ENCODE data around the gene ROBO3. TPM values are rescaled to one million over a fixed set of nuclear protein-coding genes. Genes with fewer than 3 reads are reported as not detected.
A peak's percentile ranks its signal among the peaks of the same experiment; 100 is the strongest.

ROBO3 gene
- total RNA-seq, 1 experiment from 2014 or later: 26.1 TPM

DNA sequence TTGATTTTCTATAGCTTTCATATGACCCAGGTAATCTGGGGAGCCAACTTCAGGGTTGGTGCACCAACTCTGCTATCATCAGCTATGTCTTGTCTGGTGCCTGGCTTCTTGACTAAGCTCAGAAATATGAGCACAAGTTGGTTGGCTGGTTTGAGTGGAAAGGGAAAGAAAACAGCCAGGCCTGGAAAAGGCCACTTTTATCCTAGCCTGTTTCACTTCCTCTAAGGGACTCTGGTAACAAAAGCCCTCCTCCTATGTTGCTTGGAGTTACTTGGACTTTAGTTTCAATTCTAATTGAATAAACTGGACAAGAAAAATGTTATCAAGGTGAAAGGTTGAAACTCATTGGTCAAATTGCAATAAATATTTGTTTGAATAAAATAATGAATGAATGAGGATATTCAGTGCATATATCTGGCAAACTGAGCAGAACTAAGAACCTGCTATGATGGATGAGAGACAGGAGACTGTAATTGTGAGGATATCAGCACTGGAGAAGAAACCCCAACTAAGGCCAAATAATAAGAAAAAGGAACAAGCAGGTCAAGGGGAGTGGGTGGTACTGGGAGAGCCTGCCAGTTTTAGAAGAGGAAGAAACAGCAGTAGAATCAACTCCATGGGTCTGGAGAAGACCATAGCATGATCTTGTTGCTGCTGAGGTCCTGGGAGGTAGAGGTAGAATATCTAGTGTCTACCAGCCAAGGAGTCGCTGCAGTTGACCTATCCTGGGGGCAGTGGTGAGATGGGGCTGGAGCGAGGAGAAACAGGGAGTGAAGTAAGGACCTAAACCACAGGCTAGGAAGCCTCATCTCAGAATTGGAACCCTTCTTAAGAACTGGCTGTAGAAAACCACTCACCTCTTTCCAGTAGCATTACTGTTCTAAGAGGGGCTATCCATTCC is 24.2 kb downstream of the ROBO3 start:
- H3K27me3 ChIP-seq (ENCODE audit: control insufficient read depth, insufficient read depth, low read length): peaks cover 8% of the 10 kb centered on the region; the same call in 1 of the 2 replicates
- no peak overlapping the region for H3K4me3 ChIP-seq (ENCODE audit: insufficient read depth, low read depth, low read length)
- H3K36me3 ChIP-seq (replicated peaks; ENCODE audit: control insufficient read depth, insufficient read depth, low read length): no peaks in the 10 kb centered on the region
- DNase-seq: peak; percentile 7

DNA sequence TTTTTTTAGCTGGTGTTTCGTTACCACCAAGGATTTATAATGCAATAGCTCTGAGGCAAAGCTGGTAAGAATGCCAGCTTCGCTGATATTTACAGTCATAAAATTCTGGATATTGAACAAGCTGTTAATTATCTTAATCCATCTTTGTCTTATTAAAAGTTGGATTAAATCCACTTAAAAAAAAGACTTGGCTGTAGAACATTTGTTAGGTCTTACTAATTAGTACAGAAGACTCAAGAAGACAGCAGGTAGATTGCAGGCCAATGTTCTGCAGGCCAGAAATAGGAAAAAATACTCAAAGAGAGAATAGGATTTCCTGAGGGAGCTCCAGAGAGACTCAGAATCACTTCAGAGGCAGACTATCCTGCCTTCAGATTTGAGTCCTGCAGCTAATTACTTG is 24.9 kb downstream of the ROBO3 start:
- peaks cover 6% of the 10 kb centered on the region; the same call in 1 of the 2 replicates for H3K27me3 ChIP-seq (ENCODE audit: control insufficient read depth, insufficient read depth, low read length)
- H3K36me3 ChIP-seq (replicated peaks; ENCODE audit: control insufficient read depth, insufficient read depth, low read length): no peaks in the 10 kb centered on the region
- no peak overlapping the region for H3K4me3 ChIP-seq (ENCODE audit: insufficient read depth, low read depth, low read length)
- no peak for DNase-seq

DNA sequence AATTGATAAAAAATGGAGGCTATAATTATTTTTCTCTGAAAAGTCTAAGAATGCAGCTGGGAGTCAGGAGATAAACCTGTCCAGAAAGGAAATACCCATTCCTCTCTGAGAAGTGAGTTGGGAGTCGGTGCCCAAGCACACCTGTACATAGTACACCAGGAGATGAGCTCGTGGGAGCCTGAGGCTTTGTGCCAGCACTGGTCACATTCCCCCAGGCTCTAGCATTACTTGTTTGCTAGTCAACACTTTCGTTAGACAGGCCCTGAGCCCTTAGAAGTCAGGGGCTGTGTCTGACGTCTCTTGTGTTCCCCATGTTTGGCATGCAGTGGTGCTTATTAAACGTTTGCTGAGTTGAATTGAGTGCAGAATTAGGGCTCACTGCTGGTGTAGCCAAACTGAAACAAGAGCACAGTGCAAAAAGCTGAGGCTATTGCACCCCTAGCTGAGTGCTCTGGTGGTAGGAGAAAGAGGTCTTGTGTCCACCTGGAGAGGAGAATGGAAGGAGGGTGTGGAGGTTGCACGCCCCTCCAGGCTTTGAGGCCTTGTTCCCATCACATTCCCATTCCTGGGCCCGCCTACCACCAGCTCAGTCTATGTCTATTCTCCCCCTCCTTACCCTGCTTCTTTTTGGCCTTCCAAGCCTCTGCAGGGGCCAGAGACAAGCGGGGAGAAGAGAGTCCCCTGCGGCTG is 25.6 kb downstream of the ROBO3 start:
- Histone ChIP-seq H3K27me3 (ENCODE audit: control insufficient read depth, insufficient read depth, low read length) (peaks cover 6% of the 10 kb centered on the region; the same call in 1 of the 2 replicates), H3K36me3 (replicated peaks; ENCODE audit: control insufficient read depth, insufficient read depth, low read length) (no peaks in the 10 kb centered on the region), H3K4me3 (ENCODE audit: insufficient read depth, low read depth, low read length) (no peak overlapping the region)
- peak; percentile 8 for DNase-seq

DNA sequence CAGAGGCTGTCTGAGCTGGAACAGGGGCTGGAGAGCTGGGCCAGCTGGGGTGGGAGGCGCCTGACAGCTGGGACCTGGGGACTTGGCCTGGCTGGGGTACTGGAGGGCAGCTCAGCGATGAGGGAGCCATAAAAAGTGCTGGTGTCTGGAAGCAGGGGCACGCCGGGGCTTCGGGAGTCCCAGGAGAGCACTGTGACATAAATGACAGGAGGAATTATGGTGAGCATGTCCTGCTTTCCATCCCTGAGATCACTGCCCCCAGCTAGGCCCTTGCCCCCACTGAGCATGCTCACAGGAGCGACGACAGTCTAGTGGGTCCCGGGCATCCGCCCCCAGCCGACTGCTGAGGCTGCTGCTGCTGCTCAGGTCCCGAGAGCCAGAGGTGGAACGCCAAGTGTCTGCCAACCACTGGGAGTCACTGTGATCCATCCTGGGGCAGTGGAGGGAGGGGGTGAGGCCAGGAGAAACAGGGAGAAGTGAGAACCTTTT is 26.2 kb downstream of the ROBO3 start:
- no peak overlapping the region for H3K4me3 ChIP-seq (ENCODE audit: insufficient read depth, low read depth, low read length)
- peak; percentile 84 for DNase-seq
- H3K27me3 ChIP-seq (ENCODE audit: control insufficient read depth, insufficient read depth, low read length): peaks cover 6% of the 10 kb centered on the region; the same call in 1 of the 2 replicates
- H3K36me3 ChIP-seq (replicated peaks; ENCODE audit: control insufficient read depth, insufficient read depth, low read length): no peaks in the 10 kb centered on the region

GRCh38 chr11:124892146-124892545 is 26.9 kb downstream of the ROBO3 start:
- Histone ChIP-seq H3K36me3 (replicated peaks; ENCODE audit: control insufficient read depth, insufficient read depth, low read length) (no peaks in the 10 kb centered on the region), H3K27me3 (ENCODE audit: control insufficient read depth, insufficient read depth, low read length) (peaks cover 6% of the 10 kb centered on the region; the same call in 1 of the 2 replicates), H3K4me3 (ENCODE audit: insufficient read depth, low read depth, low read length) (no peak overlapping the region)
- DNase-seq: peak; percentile 13

GRCh38 chr11:124892750-124893454 is 27.7 kb downstream of the ROBO3 start:
- H3K27me3 ChIP-seq (ENCODE audit: control insufficient read depth, insufficient read depth, low read length): peaks cover 5% of the 10 kb centered on the region; the same call in 1 of the 2 replicates
- peak; percentile 6 for DNase-seq
- no peak overlapping the region for H3K4me3 ChIP-seq (ENCODE audit: insufficient read depth, low read depth, low read length)
- no peaks in the 10 kb centered on the region for H3K36me3 ChIP-seq (replicated peaks; ENCODE audit: control insufficient read depth, insufficient read depth, low read length)

DNA sequence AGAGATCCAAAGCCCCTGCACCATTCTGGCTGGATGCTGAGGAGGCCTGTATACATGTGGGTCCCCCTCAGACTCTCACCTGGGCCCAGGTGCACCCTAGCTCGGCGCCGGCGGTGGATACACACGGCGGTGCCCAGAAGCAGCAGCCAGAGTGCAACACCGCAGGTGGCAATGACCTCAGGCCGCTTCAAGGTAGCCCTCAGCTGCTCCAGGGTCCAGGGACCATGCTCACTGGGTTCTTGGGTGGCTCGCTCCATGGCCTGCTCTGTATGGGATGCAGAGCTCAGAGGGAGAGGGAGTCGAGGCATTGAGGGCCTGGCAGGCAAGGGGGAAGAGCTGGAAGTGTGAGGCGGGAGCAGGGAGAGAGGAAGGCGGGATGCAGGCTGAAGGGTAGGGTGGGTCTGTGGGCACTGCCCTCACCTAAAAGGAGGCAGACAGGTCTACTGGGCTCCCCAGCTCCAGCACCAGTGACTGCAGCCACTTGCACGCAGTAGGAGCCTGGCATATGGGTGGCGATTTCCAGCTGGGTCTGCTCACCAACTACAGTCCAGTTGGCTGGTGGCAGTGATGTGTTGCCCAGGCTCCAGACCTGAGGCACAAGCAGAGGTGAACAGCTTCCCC is 28.7 kb downstream of the ROBO3 start:
- DNase-seq: peak; percentile 19
- no peaks in the 10 kb centered on the region for H3K36me3 ChIP-seq (replicated peaks; ENCODE audit: control insufficient read depth, insufficient read depth, low read length)
- peaks cover under 1% of the 10 kb centered on the region; the same call in 1 of the 2 replicates for H3K27me3 ChIP-seq (ENCODE audit: control insufficient read depth, insufficient read depth, low read length)
- H3K4me3 ChIP-seq (ENCODE audit: insufficient read depth, low read depth, low read length): no peak overlapping the region

DNA sequence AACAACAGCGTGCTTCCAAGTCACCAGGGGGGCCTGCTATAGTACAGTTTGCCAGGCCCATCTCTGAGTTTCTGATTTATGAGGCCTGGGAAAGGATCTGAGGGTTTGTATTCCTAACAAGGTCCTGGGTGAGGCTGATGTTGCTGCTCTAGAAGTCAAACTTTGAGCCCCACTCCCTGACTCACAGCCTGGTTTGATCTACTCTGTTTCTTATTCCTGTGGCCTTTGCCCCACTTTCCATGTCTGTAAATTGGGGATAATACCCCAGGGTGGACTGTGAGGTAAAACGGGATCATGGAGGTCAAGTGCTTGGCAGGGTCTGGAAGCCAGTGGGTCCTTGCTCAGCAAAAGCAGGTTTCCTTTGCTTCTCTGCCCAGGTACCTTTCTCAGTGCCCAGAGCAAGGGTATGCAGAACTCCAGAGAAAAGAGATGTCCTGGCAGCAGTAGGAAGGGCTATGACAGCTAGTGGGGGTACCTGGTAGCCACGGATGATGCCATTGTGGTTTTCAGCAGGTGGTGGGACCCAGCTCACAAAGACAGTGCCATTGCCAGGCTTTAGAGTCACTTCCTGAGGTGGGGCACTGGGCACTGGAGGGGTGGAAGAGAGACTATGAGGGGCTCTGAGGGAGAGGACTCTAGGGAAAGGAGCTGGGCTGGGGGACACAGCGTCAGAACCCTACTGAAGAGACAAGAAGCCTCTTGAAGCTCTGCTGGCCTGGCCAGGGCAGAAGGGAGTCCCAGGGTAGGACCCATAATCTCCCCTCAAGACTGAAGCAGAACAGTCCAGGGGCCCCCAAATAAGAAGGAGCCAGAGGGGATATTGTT is 29.6 kb downstream of the ROBO3 start:
- no peak overlapping the region for H3K4me3 ChIP-seq (ENCODE audit: insufficient read depth, low read depth, low read length)
- no peak for DNase-seq
- no peaks in the 10 kb centered on the region for H3K27me3 ChIP-seq (ENCODE audit: control insufficient read depth, insufficient read depth, low read length)
- no peaks in the 10 kb centered on the region for H3K36me3 ChIP-seq (replicated peaks; ENCODE audit: control insufficient read depth, insufficient read depth, low read length)

DNA sequence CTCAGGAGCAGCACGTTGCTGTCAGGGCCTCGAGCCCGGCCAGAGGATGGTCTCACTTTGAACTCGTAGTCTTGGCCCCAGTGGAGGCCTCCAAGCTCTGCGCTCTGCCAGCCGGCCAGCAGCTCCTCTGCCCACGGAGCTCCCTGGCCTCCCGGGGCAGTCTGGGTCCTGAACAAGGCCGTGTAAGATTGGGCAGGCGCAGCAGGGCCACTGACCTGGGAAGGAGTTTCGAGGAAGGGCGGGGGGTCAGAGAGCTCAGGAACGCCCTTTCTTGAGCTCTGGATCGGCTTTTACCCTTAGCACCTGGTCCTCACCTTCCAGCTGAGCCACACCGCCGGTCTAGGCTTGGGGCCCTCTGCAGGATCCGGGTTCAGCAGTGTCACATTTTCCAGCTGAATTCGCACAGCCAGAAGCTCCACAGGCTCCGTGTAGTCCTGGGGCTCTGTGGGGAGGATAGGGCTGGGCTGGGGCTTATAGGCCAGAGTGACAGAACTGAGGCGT is 30.3 kb downstream of the ROBO3 start:
- H3K36me3 ChIP-seq (replicated peaks; ENCODE audit: control insufficient read depth, insufficient read depth, low read length): no peaks in the 10 kb centered on the region
- peak; percentile 33 for DNase-seq

DNA sequence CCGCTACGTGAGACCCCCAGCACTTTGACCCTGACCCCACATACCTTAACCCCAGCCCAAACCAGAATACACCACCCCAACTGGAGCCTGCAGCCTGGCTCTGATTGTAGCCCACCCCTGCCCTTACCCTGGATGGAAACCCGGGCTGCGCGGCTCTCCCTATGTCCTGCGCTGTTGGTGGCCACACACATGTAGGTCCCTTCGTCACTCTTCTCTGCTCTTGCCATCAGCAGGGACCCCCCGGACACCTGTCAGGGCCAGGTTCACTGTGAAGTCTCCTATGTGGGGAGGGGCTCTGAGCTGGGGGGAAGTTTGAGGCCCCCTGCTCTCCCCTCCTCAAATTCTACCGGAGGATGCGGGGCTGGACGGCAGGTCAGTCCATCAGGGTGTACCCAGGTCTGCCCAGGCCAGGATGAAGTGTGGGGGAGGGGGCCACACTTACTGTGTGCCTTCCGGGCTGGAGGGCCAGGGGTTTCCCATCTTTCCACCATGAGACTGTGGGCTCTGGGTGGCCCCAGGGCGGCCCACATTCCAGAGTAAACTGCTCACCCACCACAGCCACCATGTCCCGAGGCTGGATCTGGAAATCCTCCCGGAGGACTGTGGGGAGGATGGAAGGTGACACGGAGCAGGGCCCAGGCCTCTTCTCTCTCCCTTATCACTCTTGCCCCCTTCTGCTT is 31.0 kb downstream of the ROBO3 start:
- Histone ChIP-seq H3K4me3 (ENCODE audit: insufficient read depth, low read depth, low read length) (no peak overlapping the region), H3K36me3 (replicated peaks; ENCODE audit: control insufficient read depth, insufficient read depth, low read length) (no peaks in the 10 kb centered on the region), H3K27me3 (ENCODE audit: control insufficient read depth, insufficient read depth, low read length) (no peaks in the 10 kb centered on the region)
- peak; percentile 18 for DNase-seq

More for the DNA sequence above, 30.3 kb downstream of the ROBO3 start:
- H3K4me3 ChIP-seq (ENCODE audit: insufficient read depth, low read depth, low read length): no peak overlapping the region
- H3K27me3 ChIP-seq (ENCODE audit: control insufficient read depth, insufficient read depth, low read length): no peaks in the 10 kb centered on the region

DNA sequence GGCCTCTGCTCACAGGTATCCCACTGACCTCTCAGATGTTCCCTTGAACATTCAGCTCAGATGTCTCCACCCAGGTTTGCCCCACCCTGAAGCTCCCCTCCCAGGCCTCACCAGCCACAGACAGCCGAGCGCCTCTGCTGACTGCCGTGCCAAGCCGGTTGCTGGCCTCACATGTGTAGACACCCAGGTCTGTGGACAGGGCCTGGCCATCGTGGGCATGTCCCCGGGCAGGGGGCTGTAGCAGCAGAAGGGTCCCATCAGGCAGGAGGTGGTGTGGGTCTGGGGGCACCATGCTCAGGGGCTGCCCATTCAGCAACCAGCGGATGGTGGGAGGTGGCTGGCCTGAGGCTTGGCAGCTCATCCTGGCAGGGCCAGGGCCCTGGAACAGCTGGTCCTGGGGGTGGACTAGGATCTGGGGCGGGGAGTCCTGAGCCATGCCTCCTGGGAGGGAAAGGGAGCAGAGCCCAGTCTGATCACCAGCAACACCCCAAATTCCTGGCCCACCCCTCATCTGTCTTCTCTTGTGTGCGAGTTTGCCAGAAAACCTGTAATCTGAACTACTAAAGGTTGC is 31.7 kb downstream of the ROBO3 start:
- Histone ChIP-seq H3K27me3 (ENCODE audit: control insufficient read depth, insufficient read depth, low read length) (no peaks in the 10 kb centered on the region), H3K4me3 (ENCODE audit: insufficient read depth, low read depth, low read length) (no peak overlapping the region), H3K36me3 (replicated peaks; ENCODE audit: control insufficient read depth, insufficient read depth, low read length) (no peaks in the 10 kb centered on the region)
- DNase-seq: peak; percentile 19

DNA sequence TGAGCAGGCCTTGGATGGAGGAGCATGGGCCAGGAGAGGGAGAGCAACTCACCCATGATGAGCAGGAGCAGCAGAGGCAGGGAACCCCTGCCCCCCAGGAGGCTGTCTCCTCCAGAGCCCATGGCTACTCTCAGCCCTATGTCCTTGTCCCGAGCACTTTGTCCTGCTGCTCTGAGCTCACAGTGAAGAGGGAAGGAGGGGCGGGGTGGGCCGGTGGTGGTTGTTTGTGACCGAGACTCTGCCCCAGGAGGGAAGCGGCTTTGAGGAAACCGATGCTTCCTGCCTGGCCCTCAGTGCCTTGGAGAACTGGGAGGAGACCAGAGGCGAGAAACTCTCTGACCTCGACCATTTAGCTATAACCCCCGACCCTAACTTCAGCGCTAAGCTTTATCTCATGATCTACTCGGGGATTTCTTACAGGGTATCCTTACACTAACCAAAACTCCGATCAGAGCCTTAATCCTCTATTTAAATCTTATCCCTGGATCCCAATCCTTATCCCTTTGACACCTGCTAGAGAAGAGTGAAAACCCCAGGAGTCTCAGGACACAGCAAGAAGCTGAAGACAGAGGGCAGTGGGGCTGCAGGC is 32.5 kb downstream of the ROBO3 start, which contains the start of gene ROBO4:
Gene ROBO4, minus strand, starts transcription at position 192 of the 589 bp plus-strand sequence. Its CDS starts 70 bp downstream, at position 122.
- Histone ChIP-seq H3K27me3 (ENCODE audit: control insufficient read depth, insufficient read depth, low read length) (no peaks in the 10 kb centered on the region), H3K4me3 (ENCODE audit: insufficient read depth, low read depth, low read length) (no peak within 1 kb of the TSS), H3K36me3 (replicated peaks; ENCODE audit: control insufficient read depth, insufficient read depth, low read length) (no peaks in the 10 kb centered on the region)
- peak; percentile 19 for DNase-seq
